NCI-H345 treated with DMSO at 0.1 percent for 48 hours (cell line): ENCODE results near the gene MT1E.
"Not testable (repeated sequence)": the region's sequence is repeated elsewhere in the genome, so short reads cannot be mapped to it uniquely, and the experiment has no call there.

Experiments used
- DNase-seq: peaks from one replicate; lab custom pipeline; 2025; ENCODE audit not compliant: unreplicated experiment; lab: John Stamatoyannopoulos, UW

Gene MT1E

GRCh38 chr16:56606476-56607108 lies 19.0 kb upstream of the MT1E start:
- no peak for DNase-seq

GRCh38 chr16:56607109-56607618 lies 18.4 kb upstream of the MT1E start:
- DNase-seq, result no peak

- DNase-seq, result no peak
Measured at GRCh38 chr16:56607675-56608042, 17.9 kb upstream of the MT1E start.

- DNase-seq, result peak; percentile 84
Measured at GRCh38 chr16:56608043-56608875, 17.3 kb upstream of the MT1E start, which contains the start of gene MT2A. Gene MT2A, plus strand, starts transcription at chr16:56608584. Its CDS starts 72 bp downstream, at chr16:56608656.

GRCh38 chr16:56608876-56609462 lies 16.6 kb upstream of the MT1E start:
- DNase-seq, result no peak

- no peak for DNase-seq
Measured at GRCh38 chr16:56609463-56609921, 16.1 kb upstream of the MT1E start.

- no peak for DNase-seq
Measured at GRCh38 chr16:56610017-56610608, 15.5 kb upstream of the MT1E start.

GRCh38 chr16:56610609-56611111 lies 14.9 kb upstream of the MT1E start:
- DNase-seq, result no peak

GRCh38 chr16:56611281-56611833 lies 14.2 kb upstream of the MT1E start:
- DNase-seq, result no peak

GRCh38 chr16:56613706-56614105 lies 11.9 kb upstream of the MT1E start:
- no peak for DNase-seq

GRCh38 chr16:56614549-56614991 lies 11.0 kb upstream of the MT1E start:
- DNase-seq, result no peak

GRCh38 chr16:56615353-56615752 lies 10.2 kb upstream of the MT1E start:
- DNase-seq, result no peak

GRCh38 chr16:56616608-56617211 lies 8.9 kb upstream of the MT1E start:
- no peak for DNase-seq

GRCh38 chr16:56617212-56618085 lies 8.1 kb upstream of the MT1E start:
- no peak for DNase-seq

- DNase-seq, result no peak
Measured at GRCh38 chr16:56618138-56618537, 7.4 kb upstream of the MT1E start.

- DNase-seq, result no peak
Measured at GRCh38 chr16:56620339-56620897, 5.2 kb upstream of the MT1E start.

- not testable (repeated sequence) for DNase-seq
Measured at GRCh38 chr16:56621665-56622445, 3.7 kb upstream of the MT1E start.

- not testable (repeated sequence) for DNase-seq
Measured at GRCh38 chr16:56623184-56623583, 2.4 kb upstream of the MT1E start.
